Uterus (tissue), 4 donors: ENCODE data around the gene METTL4. TPM values are rescaled to one million over a fixed set of nuclear protein-coding genes. Genes with fewer than 3 reads are reported as not detected.
A peak's percentile ranks its signal among the peaks of the same experiment; 100 is the strongest.

Experiments used
- DNase-seq, 2 donors: peaks; one replicate each; pipeline ENCODE4 v3.0.0-alpha.2; 2019 to 2020
- H3K27ac ChIP-seq, 2 donors: fragments of 200-600 bp; sonication (generic); 1 replicate in 1 of 2; 2 replicates in 1 of 2; pipeline ENCODE4 v1.5.1; 2016 to 2018
- H3K27me3 ChIP-seq, 2 donors: fragments of 200-600 bp; sonication (generic); one replicate each; pipeline ENCODE4 v1.5.1; 2018 to 2019; ENCODE audit warnings: control low read depth in 1 of 2
- H3K36me3 ChIP-seq, 2 donors: fragments of 200-600 bp; sonication (generic); one replicate each; pipeline ENCODE4 v1.5.1; 2019; ENCODE audit warnings: control low read depth in 1 of 2
- H3K4me1 ChIP-seq, 2 donors: fragments of 200-600 bp; sonication (generic); one replicate each; pipeline ENCODE4 v1.5.1; 2018 to 2019; ENCODE audit warnings: control low read depth in 1 of 2
- H3K4me3 ChIP-seq, 2 donors: fragments of 200-600 bp; sonication (generic); 1 replicate in 1 of 2; 2 replicates in 1 of 2; pipeline ENCODE4 v1.5.1; 2018 to 2019; ENCODE audit warnings: mild to moderate bottlenecking in 1 of 2
- H3K9me3 ChIP-seq, 2 donors: fragments of 200-600 bp; sonication (generic); one replicate each; pipeline ENCODE4 v1.5.1; 2019; ENCODE audit warnings: control low read depth in 1 of 2
- POLR2A ChIP-seq, 2 donors: fragments of 450-650 bp; IDR thresholded peaks; one replicate each; pipeline ENCODE4 v1.6.1; 2016; ENCODE audit warnings: antibody characterized with exemption in 2 of 2, mild to moderate bottlenecking in 1 of 2, moderate library complexity in 1 of 2
- intact Hi-C: fragments of 100-400 bp; cut with DNase I; formaldehyde crosslinking; loops from one replicate; pipeline ENCODE4 v1.15.1; 2023; ENCODE audit warnings: low total_unique reads
- total RNA-seq, 4 donors: library from RNA; depleted of rRNA in 3 of 4; stranded (reverse); fragments of >200 nt in 3 of 4; gene quantifications; one replicate each; pipeline versions ENCODE4 v1.1.0 to v1.2.4, GENCODE V29; 2014 to 2023
- TF ChIP-seq, protein P1 (sequence below), 4 experiments: fragments of 200-600 bp in 2 of 4; fragments of 450-650 bp in 2 of 4; sonication (generic) in 2 of 4; IDR thresholded peaks; one replicate each; pipeline ENCODE4 v1.5.1; 2016 to 2019; ENCODE audit warnings: antibody characterized with exemption in 4 of 4, mild to moderate bottlenecking in 2 of 4, moderate library complexity in 1 of 4
- donor health status: DM: yes; HTN: yes; CAD: no.

The METTL4 gene
- total RNA-seq, 4 donors from 2014 or later = 6.7 to 22.9 (median 18.5) TPM

DNA sequence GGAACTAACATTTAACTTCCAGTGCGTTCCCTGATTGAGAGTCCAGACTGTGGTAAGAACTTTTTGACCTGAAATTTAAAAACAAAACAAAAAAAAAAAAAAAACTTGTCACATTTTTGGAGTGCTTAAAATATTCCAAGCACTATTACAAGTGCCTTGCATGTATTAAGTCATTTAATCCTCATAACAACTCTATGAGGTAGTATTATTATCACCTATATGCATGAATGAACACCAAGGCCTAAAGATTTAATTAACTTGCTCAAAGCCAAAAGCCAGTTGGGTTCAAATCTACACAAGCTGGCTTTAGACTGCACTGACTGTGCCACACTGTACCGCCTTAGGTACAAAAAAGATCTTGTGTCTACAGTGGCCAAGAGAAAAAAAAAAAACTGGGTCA is 35.2 kb downstream of the METTL4 start:
- intact Hi-C loops = no loop called here
- no peak overlapping the region for H3K4me3 ChIP-seq
- peak overlapping the region in 1 of 2 donors; percentile 69 for H3K27ac ChIP-seq
- no peaks in the 10 kb centered on the region for H3K36me3 ChIP-seq
- no peaks in the 10 kb centered on the region for H3K9me3 ChIP-seq
- TF ChIP-seq POLR2A (IDR thresholded peaks at IDR 0.05) = no peak
- TF ChIP-seq, protein P1, sequence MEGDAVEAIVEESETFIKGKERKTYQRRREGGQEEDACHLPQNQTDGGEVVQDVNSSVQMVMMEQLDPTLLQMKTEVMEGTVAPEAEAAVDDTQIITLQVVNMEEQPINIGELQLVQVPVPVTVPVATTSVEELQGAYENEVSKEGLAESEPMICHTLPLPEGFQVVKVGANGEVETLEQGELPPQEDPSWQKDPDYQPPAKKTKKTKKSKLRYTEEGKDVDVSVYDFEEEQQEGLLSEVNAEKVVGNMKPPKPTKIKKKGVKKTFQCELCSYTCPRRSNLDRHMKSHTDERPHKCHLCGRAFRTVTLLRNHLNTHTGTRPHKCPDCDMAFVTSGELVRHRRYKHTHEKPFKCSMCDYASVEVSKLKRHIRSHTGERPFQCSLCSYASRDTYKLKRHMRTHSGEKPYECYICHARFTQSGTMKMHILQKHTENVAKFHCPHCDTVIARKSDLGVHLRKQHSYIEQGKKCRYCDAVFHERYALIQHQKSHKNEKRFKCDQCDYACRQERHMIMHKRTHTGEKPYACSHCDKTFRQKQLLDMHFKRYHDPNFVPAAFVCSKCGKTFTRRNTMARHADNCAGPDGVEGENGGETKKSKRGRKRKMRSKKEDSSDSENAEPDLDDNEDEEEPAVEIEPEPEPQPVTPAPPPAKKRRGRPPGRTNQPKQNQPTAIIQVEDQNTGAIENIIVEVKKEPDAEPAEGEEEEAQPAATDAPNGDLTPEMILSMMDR (IDR thresholded peaks at IDR 0.05) = no peak
- no peaks in the 10 kb centered on the region for H3K4me1 ChIP-seq
- no peaks in the 10 kb centered on the region for H3K27me3 ChIP-seq
- DNase-seq = no peak

DNA sequence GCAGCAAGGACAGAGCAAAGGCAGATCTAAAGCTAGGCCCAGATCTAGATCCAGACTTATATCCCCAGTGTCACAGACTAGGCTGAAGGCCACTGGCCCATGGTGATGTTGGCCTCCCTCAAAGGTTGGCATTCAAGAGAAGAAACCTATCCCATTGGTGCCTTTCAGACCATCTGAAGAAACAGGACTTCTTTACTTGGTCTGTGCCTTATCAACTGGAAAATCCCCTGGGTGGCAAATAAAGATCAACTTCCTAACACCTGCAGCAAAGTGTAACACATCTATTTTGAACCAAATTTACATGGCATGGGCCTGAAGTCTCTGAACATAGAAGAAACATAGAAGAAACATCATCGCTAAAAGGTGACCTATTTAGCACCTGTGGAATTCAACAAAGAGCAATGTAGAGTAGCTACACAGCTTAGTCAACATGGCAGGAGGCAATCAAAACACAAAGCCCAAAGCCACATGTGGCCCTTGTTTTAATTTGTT is 35.8 kb downstream of the METTL4 start:
- Histone ChIP-seq H3K27me3 (no peaks in the 10 kb centered on the region), H3K27ac (no peak overlapping the region), H3K4me1 (no peaks in the 10 kb centered on the region), H3K9me3 (no peaks in the 10 kb centered on the region), H3K4me3 (no peak overlapping the region), H3K36me3 (no peaks in the 10 kb centered on the region)
- TF ChIP-seq POLR2A (IDR thresholded peaks at IDR 0.05) = no peak
- TF ChIP-seq, protein P1 (IDR thresholded peaks at IDR 0.05) = no peak
- intact Hi-C loops = no loop called here
- DNase-seq = no peak

DNA sequence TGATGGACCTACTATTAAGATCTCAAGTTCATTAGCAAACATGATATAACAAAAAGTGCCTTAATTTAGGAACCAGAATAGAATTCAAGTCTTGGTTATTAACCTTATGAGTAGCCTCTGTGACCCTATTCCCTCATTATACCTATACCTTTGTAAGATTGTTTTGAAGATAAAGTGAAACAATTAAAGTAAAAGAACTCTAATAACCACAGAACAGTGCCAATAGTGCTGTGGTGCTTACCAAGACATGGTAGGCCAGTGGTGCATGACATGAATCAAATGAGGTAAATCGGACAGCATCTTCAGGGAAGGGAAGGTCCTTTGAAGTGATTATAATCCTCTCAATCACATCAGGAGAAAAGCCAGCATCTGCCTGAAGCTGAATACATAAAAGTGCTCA is 36.4 kb downstream of the METTL4 start:
- no peak for DNase-seq
- TF ChIP-seq POLR2A (IDR thresholded peaks at IDR 0.05) = no peak
- TF ChIP-seq, protein P1 (IDR thresholded peaks at IDR 0.05) = no peak
- intact Hi-C loops = no loop called here
- no peaks in the 10 kb centered on the region for H3K27me3 ChIP-seq
- no peak overlapping the region for H3K4me3 ChIP-seq
- no peaks in the 10 kb centered on the region for H3K9me3 ChIP-seq
- no peak overlapping the region for H3K27ac ChIP-seq
- no peaks in the 10 kb centered on the region for H3K36me3 ChIP-seq
- no peaks in the 10 kb centered on the region for H3K4me1 ChIP-seq

DNA sequence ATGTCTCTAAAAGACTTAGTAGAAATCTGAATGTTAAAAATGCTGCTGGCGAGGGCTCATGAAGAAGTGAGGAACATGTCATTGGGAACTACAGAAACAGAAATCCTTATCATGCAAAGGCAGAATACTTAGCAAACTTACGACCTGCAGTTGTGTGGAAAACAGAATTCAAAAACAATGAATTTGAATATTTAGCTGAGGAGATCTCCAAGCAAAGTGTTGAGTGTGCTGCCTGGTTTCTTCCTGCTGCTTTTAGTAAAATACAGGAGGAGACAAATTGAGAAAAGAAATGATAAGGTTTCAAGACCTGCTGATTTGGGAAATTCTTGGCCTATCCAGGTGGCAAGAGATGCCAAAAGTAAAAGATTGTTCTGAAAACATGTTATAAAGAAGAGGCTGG is 38.5 kb downstream of the METTL4 start:
- no peaks in the 10 kb centered on the region for H3K27me3 ChIP-seq
- no peaks in the 10 kb centered on the region for H3K9me3 ChIP-seq
- intact Hi-C loops = no loop called here
- no peak overlapping the region for H3K27ac ChIP-seq
- TF ChIP-seq, protein P1 (IDR thresholded peaks at IDR 0.05) = no peak
- no peak for TF ChIP-seq POLR2A (IDR thresholded peaks at IDR 0.05)
- H3K36me3 ChIP-seq = no peaks in the 10 kb centered on the region
- no peak overlapping the region for H3K4me3 ChIP-seq
- no peak for DNase-seq
- no peaks in the 10 kb centered on the region for H3K4me1 ChIP-seq

DNA sequence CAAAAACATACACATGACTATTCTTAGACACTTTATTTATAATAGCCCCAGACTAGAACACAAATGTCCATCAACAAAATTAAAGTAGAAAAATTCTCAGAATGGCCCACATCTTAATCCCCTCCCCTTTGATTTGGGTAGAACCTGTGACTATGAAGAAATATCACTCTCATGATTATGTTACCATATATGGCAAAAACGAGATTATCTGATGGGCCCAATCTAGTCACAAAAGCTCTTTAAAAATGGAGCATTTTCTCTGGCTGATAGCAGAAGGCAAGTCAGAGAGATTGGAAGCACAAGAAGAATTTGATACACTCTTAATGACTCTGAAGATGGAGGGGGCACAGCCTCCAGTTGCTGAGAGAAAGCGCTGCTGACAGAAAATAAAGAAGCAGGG is 39.6 kb downstream of the METTL4 start:
- H3K27ac ChIP-seq = no peak overlapping the region
- intact Hi-C loops = no loop called here
- no peaks in the 10 kb centered on the region for H3K4me1 ChIP-seq
- no peak for DNase-seq
- TF ChIP-seq POLR2A (IDR thresholded peaks at IDR 0.05) = no peak
- TF ChIP-seq, protein P1 (IDR thresholded peaks at IDR 0.05) = no peak
- H3K27me3 ChIP-seq = no peaks in the 10 kb centered on the region
- no peaks in the 10 kb centered on the region for H3K9me3 ChIP-seq
- H3K36me3 ChIP-seq = no peaks in the 10 kb centered on the region
- no peak overlapping the region for H3K4me3 ChIP-seq
